ENCODE data around the gene DDIT3. TPM values are rescaled to one million over a fixed set of nuclear protein-coding genes. Genes with fewer than 3 reads are reported as not detected.
A peak's percentile ranks its signal among the peaks of the same experiment; 100 is the strongest.

DDIT3 gene
- total and polyA plus RNA-seq, 2 of the 13 experiments (the other 11 are each of a cell fraction or from before 2014, with no cell fraction given), result 27.5 to 48.7 TPM

GRCh38 chr12:57487597-57488401 lies 32.5 kb downstream of the DDIT3 start, which contains the start of gene MARS1 (continued):
- no peak for TF ChIP-seq GTF3A (CRISPR knock-in tag; conservative IDR thresholded peaks at IDR 0.05)
- TF ChIP-seq ZNF879 (CRISPR knock-in tag; IDR thresholded peaks at IDR 0.05), result no peak
- no peak for TF ChIP-seq ZNF652 (CRISPR knock-in tag; IDR thresholded peaks at IDR 0.05; ENCODE audit: borderline replicate concordance, low read depth)
- TF ChIP-seq NKX3-1 (CRISPR knock-in tag; IDR thresholded peaks at IDR 0.05), result no peak
- 0 out of 2 replicates have a peak, but pooled peaks have one; percentile 34 for TF ChIP-seq ZNF740 (CRISPR knock-in tag; IDR thresholded peaks at IDR 0.05)
- no peak for TF ChIP-seq ZNF720 (CRISPR knock-in tag; IDR thresholded peaks at IDR 0.05)
- no peak for TF ChIP-seq ZBTB10 (CRISPR knock-in tag; IDR thresholded peaks at IDR 0.05; ENCODE audit: borderline replicate concordance)
- no peak for TF ChIP-seq AGO1 (IDR thresholded peaks at IDR 0.05; ENCODE audit: low read depth, low read length, poor library complexity, severe bottlenecking)
- no peak for TF ChIP-seq ZNF549 (CRISPR knock-in tag; IDR thresholded peaks at IDR 0.05)
- peak; percentile 86 for TF ChIP-seq ZBTB2 (CRISPR knock-in tag; IDR thresholded peaks at IDR 0.05; ENCODE audit: low read depth)
- TF ChIP-seq ZNF160 (CRISPR knock-in tag; IDR thresholded peaks at IDR 0.05), result 0 out of 2 replicates have a peak, but pooled peaks have one; percentile 54
- TF ChIP-seq SNAPC4 (CRISPR knock-in tag; IDR thresholded peaks at IDR 0.05), result no peak
- TF ChIP-seq JUN (CRISPR knock-in tag; IDR thresholded peaks at IDR 0.05), result no peak
- peak; percentile 86; the same call in 1 of the 2 replicates for TF ChIP-seq KMT2A (CRISPR knock-in tag; IDR thresholded peaks at IDR 0.05)
- TF ChIP-seq MAF1 (CRISPR knock-in tag; IDR thresholded peaks at IDR 0.05; ENCODE audit: borderline replicate concordance), result no peak
- no peak for TF ChIP-seq ZNF772 (CRISPR knock-in tag; IDR thresholded peaks at IDR 0.05)
- no peak for TF ChIP-seq ZNF577 (CRISPR knock-in tag; IDR thresholded peaks at IDR 0.05; ENCODE audit: borderline replicate concordance, low read depth)
- TF ChIP-seq ARNT (IDR thresholded peaks at IDR 0.05), result no peak

Measured in HepG2 (cell line).